GM12891 (cell line): Measurements from ENCODE around the gene RIMOC1.
A peak's percentile ranks its signal among the peaks of the same experiment; 100 is the strongest.

Experiments
- DNase-seq: peaks from one replicate; pipeline ENCODE4 v3.0.0; 2011; ENCODE audit warnings: low spot score; ENCODE audit not compliant: insufficient read length
- FAIRE-seq: peaks from 2 replicates; lab custom pipeline; 2011; peaks lifted over from hg19 to GRCh38; lab: Jason Lieb, UNC
- PAX5 ChIP-seq: IDR thresholded peaks from 2 replicates; pipeline ENCODE4 v1.6.1; 2011; ENCODE audit warnings: low read length, moderate library complexity, mild to moderate bottlenecking; ENCODE audit not compliant: insufficient read depth, severe bottlenecking
- POLR2A ChIP-seq: IDR thresholded peaks from 2 replicates; pipeline ENCODE4 v1.6.1; 2011; ENCODE audit warnings: low read depth, low read length, control low read depth
- POLR2AphosphoS5 ChIP-seq: IDR thresholded peaks from 2 replicates; pipeline ENCODE4 v1.6.1; 2011; ENCODE audit warnings: low read depth, low read length, control low read depth
- POU2F2 ChIP-seq: IDR thresholded peaks from 2 replicates; pipeline ENCODE4 v1.6.1; 2011; ENCODE audit warnings: low read depth, mild to moderate bottlenecking, control low read depth, low read length, moderate library complexity
- SPI1 ChIP-seq: IDR thresholded peaks from 2 replicates; pipeline ENCODE4 v1.6.1; 2011; ENCODE audit warnings: low read depth, low read length, control low read depth
- TAF1 ChIP-seq: IDR thresholded peaks from 2 replicates; pipeline ENCODE4 v1.6.1; 2011; ENCODE audit warnings: low read depth, low read length, control low read depth

Gene RIMOC1

GRCh38 chr5:41871852-41872251 is 32.3 kb upstream of the RIMOC1 start:
- DNase-seq (no peak), FAIRE-seq (no peak)
- TF ChIP-seq POU2F2: no peak
- TF ChIP-seq POLR2AphosphoS5: no peak

GRCh38 chr5:41874512-41875060 is 29.6 kb upstream of the RIMOC1 start:
- no peak for FAIRE-seq
- DNase-seq: no peak
- TF ChIP-seq POU2F2: no peak
- TF ChIP-seq SPI1: peak; percentile 27; the same call in 1 of the 2 replicates

GRCh38 chr5:41875121-41875520 is 29.0 kb upstream of the RIMOC1 start:
- no peak for FAIRE-seq
- TF ChIP-seq POLR2A (no peak), POU2F2 (no peak), POLR2AphosphoS5 (no peak), SPI1 (no peak), PAX5 (no peak), TAF1 (no peak)
- no peak for DNase-seq

- DNase-seq (no peak), FAIRE-seq (no peak)
These were observed 27.5 kb upstream of the RIMOC1 start for GRCh38 chr5:41876678-41877077.

GRCh38 chr5:41877408-41877807 is 26.7 kb upstream of the RIMOC1 start:
- TF ChIP-seq POLR2A (no peak), PAX5 (no peak), TAF1 (no peak), SPI1 (no peak), POLR2AphosphoS5 (no peak), POU2F2 (no peak)
- DNase-seq: no peak
- no peak for FAIRE-seq

More at GRCh38 chr5:41876678-41877077, 27.5 kb upstream of the RIMOC1 start:
- TF ChIP-seq PAX5 (no peak), SPI1 (no peak), POU2F2 (no peak), POLR2AphosphoS5 (no peak), TAF1 (no peak), POLR2A (no peak)

GRCh38 chr5:41878173-41878572 is 26.0 kb upstream of the RIMOC1 start:
- no peak for DNase-seq
- no peak for FAIRE-seq
- TF ChIP-seq POLR2A: no peak
- TF ChIP-seq SPI1: no peak
- no peak for TF ChIP-seq PAX5
- no peak for TF ChIP-seq POLR2AphosphoS5
- TF ChIP-seq TAF1: no peak
- no peak for TF ChIP-seq POU2F2

GRCh38 chr5:41878643-41879478 is 25.3 kb upstream of the RIMOC1 start:
- no peak for TF ChIP-seq POLR2AphosphoS5
- TF ChIP-seq PAX5: no peak
- no peak for TF ChIP-seq SPI1
- TF ChIP-seq POLR2A: no peak
- TF ChIP-seq TAF1: no peak
- TF ChIP-seq POU2F2: no peak
- no peak for DNase-seq
- FAIRE-seq: no peak

GRCh38 chr5:41882765-41883164 is 21.4 kb upstream of the RIMOC1 start:
- FAIRE-seq (no peak), DNase-seq (no peak)
- TF ChIP-seq POLR2AphosphoS5 (no peak), PAX5 (no peak), SPI1 (no peak), TAF1 (no peak), POLR2A (no peak), POU2F2 (no peak)

GRCh38 chr5:41883243-41883642 is 20.9 kb upstream of the RIMOC1 start:
- TF ChIP-seq POLR2A (no peak), TAF1 (no peak), SPI1 (no peak), POU2F2 (no peak), PAX5 (no peak), POLR2AphosphoS5 (no peak)
- DNase-seq (no peak), FAIRE-seq (no peak)

- FAIRE-seq (no peak), DNase-seq (no peak)
- no peak for TF ChIP-seq POU2F2
- no peak for TF ChIP-seq POLR2A
- TF ChIP-seq SPI1: no peak
- no peak for TF ChIP-seq POLR2AphosphoS5
- no peak for TF ChIP-seq TAF1
- no peak for TF ChIP-seq PAX5
These were observed 20.2 kb upstream of the RIMOC1 start for GRCh38 chr5:41883936-41884335.

GRCh38 chr5:41885286-41885685 is 18.9 kb upstream of the RIMOC1 start:
- FAIRE-seq (no peak), DNase-seq (no peak)
- no peak for TF ChIP-seq TAF1
